HG02973 (cell line): Measurements from ENCODE around the gene HEXA.

ENCODE experiments used
- ATAC-seq: cut with Tn5 transposase; IDR thresholded peaks from one replicate; pipeline ENCODE4 v1.9.1; 2021; ENCODE audit warnings: moderate library complexity; ENCODE audit not compliant: unreplicated experiment

Gene HEXA

DNA sequence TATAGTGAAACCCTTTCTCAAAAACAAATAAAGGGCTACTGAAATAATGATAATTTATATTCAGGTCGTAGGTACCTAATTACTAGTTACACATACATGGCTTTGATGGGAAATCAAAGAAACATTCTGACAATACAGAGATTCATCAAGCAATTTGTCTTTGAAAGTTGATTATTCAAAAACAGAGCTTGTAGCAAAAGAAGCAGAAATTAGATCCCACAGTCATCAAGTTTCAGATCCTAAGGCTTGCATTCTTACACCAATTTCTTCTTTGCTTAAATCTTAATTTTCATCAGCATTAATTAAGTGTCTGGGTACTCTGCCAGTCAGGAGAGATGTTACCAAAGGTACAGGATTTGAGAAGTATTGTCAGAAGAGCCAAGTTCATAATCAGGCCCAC lies 1.5 kb upstream of the HEXA start:
- ATAC-seq: no peak

DNA sequence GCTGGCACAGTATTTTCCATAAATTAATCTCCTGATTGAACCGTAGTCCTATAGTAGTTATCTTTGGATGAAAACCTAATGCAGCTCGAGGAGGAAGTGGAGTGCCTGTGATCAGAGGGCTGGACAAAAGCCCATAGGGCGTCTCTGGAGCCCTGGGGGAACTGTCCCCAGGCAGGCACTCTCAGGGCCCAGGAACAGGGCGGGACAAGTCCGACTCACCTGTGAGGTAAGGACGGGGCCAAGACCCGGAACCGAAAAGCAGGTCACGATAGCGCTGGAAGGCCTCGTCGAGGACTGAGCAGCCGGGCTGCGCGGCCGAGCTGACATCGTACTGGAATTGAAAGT lies 341 bp downstream of the HEXA start:
- peak; percentile 37 for ATAC-seq

DNA sequence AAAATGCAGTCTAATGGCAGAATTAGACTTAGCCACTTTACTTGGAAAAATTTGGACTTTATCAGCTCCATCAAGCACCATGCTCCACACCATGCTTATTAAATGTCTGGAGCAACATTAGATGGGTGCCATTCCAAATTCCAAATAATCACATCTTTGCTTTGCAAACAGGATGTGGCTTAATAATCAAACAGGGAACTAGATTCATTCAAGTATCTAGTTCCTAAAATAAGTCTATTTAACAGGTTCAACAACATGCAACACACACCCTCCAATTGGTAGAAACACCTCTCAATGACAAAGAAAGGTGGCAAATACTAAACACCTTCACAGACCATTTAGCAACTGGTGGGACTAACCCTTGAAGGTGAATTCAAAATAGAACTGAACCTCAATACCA lies 3.5 kb downstream of the HEXA start:
- no peak for ATAC-seq

DNA sequence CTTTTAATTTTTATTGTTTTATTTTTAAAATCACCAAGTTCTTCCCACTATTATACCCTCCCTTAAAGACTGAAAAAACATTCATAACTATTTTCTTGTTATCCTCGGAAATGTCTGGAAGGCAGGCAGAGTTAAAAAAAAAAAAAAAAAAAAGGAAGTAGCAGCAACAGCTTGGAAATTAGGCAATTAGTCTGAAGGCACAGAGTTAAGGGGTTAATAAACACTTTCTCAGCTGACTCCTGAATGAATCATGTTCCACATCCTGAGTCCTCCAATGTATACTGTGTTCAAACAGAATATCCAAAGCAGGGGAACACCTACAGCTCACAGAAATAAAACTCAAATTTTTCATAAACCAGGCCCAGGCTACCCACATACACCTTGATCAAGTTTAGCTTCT lies 5.8 kb downstream of the HEXA start:
- ATAC-seq: no peak

DNA sequence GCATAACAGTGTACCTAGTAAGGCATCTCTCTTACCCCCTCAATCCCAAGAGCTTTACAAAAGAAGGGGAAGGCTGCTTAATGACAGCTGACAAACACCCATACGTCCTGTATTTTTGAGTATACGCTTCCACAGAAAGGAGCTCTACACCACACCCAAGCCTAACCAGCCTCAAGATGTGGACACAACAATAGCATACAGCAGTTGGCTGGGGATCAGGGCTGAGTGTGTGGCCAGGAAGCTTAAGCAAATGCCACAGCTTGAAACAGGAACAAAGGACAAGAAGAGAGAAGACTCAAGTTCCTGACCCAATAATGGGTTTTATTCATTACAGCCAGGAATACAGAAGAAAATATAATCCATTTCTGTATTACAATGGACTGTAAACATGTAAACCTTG lies 6.9 kb downstream of the HEXA start:
- ATAC-seq: no peak

DNA sequence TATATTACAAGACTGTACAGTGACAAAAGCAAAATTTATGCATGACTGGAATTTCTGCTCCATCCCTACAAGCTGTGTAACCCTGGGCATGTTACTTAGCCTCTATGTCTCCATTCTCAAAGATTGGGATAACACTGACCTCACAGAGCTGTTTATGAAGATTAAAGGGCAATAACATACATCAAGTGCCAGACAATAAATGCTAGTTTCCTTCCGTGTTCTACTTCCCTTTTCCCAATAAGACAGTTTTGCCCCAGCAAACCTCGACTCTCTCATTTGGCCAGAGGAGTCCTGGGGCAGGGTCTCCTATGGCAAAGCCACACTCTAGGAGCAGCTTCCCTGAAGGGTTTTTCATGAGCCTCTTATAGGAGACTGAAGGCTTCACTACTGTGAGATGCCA lies 7.5 kb downstream of the HEXA start:
- ATAC-seq: no peak

DNA sequence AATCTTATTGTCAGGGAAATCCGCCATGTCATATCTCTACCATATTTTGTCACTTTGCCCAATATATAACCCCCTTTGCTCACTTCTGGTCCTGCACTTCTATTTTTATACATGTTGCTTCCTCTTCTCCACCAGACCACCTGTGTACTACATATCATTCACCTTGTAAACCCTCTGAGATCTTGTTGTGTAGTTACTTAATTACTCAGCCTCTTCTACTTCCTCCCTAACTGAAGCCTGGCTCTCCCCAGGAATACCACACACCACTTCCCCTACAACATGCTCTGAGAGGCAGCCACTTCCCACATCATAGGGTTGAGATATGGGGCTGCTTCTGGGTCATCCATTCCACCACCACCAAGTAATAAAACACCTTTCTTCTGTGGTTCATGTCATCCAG lies 10.0 kb downstream of the HEXA start:
- ATAC-seq: peak; percentile 82

DNA sequence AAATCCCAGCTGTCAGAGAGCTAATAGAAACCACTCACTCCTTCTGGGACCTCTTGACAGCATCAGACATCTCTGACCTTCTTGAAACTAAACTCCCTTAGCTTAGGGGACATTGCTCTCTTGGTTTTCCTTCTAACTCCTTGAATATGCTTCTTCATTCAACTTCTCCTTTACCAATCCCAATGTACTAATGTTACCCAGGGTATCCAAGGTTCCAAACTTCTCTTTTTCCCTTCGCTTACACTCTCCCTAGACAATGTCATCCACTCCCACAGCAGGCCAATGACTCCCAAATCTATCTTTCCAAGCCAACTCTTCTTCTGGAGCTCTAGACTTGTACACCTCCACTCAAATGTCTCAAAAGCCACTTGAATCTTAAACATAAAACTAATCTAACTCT lies 14.6 kb downstream of the HEXA start:
- no peak for ATAC-seq

DNA sequence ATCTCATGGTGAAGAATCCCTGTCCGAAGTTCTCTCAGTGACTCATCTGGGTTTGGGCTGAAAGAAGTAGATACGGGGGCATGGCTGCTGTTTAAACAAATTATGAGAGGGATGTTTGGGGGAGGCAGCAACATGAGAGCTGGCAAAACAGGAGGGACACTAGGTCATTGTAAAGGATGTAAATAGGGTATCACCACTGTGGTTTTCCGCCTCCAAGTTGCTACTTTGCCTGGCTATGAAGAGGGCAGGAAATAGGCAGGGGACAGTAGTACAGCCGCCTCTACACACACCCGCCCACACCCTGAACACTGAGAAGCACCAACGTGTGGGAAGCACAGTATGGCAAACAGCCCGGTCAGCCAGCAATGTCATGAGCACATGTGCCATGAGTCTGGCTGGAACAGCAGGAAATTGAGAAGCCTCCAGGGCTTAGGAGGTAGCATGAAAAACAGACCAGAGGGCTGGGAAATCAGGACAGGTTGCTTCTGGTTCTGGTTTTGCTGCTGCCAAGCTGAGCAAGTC lies 17.1 kb downstream of the HEXA start:
- ATAC-seq: no peak

DNA sequence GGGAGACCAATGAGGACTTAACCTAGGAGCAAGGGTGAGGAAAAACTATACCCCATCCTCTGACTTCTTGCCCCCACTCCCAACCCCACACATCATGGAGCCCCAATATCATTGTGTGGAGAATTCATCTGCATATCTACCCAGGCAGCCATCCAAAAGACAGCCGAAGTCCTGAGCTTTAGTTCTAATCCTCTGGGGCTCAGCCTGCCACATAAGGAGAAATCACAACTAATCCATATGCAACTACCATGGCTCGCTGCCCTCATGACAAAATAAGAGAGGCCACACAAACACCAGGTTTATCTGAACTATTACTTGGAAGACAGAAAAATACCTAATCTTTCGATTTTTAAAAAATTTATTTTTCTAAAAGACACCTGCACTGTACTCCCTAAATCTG lies 17.7 kb downstream of the HEXA start:
- ATAC-seq: no peak

DNA sequence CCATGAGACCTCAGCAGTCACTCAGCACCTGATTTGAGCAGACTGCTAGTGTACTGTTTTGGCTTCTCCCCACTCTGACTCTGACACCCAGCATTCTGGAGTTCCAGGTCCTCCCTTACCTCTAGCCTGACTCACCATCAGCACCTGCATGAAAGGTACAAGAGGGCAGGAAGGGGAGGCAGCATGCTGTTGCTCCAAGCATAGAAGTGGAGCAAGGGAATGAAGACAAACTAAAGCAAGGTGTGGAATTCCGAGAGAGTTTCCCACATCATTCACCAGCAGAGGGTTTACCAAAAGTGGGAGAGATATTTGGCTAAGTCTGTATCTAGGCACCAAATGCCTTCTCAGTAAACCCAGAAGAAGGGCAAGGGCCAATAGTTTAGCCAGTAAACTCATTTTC lies 21.3 kb downstream of the HEXA start:
- no peak for ATAC-seq

DNA sequence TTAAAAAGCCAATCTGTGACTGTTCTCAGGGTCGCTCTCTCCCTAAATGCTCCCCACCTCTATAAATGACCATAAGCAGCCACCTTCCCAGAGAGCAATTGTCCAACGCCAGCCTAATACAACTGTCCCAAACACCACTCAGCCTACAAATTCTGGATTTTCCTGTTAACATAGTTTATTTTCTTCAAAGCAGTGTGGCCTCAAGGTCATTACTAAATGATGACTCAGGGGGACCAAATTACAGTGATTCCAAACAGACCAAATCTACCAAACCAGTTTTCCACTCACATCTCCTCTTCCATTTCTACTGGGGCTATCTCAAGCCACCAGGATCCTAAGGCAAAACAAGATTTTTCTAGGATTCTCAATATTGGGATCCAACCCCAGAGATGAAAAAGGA lies 22.5 kb downstream of the HEXA start:
- ATAC-seq: no peak

DNA sequence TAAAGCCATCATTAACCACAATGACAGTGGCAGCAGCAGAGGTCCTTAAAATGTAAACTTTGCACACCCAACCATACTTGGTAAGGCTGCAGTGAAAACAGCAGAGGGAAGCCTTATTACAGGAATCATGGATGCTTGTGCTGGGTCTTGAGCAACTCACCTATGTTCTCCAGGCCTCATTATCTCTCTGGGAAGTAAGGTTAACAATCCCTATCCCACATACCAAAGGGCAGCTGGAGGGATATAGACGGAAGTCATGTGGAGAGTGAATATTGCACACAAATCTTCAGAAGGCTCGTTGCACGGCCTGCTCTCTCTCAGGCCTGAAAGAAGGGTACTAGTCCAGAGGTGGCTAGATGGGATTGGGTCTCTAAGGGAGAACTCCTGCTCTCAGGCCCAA lies 30.0 kb downstream of the HEXA start:
- no peak for ATAC-seq

DNA sequence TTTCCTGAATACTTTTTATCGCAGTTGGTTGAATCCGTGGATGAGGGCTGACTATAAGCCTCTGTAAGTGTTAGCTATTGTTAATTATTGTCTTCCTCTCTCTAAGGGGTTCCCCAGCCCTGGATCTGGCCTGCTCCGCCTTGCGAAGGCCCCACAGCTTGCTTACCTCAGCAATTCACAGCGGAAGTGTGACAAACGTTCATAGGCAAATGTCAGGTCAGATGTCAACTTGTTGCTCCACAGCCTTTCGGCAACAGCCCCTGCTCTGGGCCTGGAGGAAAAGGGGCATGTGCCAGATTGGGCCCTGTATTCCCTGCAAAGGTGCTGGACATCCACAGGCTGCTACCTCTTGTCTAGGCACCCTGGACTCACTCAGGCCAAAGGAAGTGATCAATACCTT lies 30.5 kb downstream of the HEXA start:
- ATAC-seq: no peak

DNA sequence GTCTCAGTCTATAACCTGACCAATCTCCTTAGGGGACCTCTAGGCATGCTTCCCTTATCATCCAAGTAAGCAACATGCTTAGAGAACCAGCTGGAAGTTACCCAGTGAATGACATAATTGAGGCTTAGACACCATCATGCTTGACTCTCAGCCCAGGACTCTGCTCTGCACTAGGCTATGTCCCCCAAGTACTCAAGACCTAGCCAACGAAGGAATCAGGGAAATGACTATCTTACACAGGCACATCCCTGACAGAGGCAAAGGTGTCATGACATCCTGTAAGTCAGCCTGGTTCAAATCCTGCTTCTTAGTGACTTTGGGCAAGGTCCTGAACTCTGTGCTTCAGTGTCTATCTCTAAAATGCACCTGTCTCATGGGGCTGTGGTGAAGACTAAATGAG lies 31.2 kb downstream of the HEXA start:
- no peak for ATAC-seq

DNA sequence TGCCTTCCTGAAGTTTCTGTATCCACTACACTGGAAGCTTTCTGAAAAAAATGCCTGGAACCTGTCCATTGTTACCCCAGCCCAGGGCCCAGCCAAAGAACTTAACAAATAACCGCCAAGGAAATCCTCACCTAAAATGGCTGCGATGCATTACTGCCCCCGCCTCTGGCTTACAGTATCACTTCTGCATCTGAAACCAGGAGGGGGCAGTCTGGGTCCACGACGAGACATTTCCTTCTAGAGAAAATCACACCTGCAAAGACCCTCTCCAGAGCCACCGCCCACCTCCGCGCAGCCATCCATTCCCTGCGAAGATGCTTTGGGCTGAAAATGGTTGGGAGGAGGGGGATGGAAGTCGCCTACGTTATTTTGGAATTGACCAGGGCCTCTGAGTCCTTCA lies 33.4 kb downstream of the HEXA start:
- no peak for ATAC-seq

DNA sequence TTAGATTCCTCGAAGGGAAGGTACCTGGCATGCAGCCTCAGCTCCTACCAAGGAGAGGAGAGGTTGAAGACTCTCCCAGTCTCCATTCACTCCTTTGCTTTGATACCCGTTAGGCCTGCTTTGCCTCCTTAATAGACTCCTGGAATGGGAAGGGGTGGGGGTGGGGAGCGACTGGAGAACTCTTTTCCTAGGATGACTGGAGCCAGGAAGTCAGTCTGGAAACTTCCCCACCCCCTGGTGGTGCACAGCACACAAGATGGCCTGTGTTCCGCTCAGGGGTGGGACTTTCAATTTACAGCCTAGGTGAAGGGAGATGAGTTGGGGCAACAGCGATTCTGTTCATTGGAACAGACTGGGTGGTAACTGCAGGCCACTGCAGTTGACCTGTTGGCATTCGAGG lies 34.5 kb downstream of the HEXA start:
- no peak for ATAC-seq

DNA sequence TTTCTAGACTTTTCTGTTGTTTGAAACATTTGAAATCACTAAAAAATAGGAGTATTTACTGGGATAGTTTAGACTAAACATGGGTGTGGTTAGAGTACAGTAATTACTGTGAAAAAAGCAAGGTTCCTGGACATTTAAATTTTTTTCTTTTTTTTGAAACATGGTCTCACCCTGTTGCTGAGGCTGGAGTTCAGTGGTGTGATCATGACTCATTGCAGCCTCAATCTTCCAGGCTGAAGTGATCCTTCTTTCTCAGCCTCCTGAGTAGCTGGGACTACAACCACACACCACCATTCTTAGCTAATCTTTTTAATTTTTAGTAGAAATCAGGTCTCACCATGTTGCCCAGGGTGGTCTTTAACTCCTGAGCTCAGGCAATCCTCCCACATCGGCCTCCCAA lies 35.4 kb downstream of the HEXA start:
- ATAC-seq: no peak

DNA sequence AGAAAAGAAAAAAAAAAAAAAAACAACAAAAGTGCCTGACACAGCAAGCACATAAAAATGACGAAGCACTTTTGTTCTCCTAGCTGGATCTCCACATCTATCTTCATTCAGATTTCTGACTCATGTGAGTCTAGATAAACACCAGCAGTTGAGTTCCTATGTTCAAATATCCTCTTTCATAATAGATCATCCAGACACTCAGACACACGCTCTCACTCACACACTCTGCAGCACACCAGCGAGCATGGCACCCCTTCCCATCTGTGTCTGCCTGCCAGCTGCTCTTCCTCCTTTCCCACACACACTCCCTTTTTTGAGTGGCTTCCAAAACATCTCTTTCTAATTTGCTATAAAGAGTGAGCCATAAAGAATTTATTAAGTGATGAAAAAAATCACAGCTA lies 36.0 kb downstream of the HEXA start:
- no peak for ATAC-seq

DNA sequence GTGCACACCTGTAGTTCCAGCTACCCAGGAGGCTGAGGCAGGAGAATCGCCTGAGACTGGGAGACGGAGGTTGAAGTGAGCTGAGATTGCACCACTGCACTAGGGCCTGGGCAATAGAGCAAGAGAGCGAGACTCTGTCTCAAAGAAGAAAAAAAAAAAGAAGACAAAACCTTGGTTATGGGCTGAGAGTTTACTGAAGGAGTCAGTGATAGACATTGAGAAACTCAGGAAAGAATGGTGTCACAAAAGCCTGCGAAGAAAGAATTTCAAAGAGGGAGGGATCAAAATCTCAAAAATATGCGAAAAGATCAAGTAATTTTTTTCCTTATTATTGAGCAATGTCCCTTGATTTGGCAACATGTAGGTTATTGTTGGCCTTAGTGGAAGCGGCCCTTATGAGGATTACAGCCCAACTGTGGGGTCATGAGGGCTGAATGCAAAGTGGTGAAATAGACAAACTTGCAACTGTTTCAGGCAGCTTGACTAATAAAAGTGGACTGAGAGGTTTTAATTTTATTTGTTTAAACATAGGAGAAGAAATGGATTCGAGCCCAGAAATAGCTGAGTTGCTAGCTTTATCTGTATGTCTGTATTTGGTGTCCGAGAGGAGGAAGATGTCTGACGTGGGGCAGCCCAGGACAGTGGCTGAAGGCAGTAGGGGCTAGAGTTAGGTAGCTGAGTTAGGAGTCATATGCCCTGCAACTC lies 37.0 kb downstream of the HEXA start:
- no peak for ATAC-seq

DNA sequence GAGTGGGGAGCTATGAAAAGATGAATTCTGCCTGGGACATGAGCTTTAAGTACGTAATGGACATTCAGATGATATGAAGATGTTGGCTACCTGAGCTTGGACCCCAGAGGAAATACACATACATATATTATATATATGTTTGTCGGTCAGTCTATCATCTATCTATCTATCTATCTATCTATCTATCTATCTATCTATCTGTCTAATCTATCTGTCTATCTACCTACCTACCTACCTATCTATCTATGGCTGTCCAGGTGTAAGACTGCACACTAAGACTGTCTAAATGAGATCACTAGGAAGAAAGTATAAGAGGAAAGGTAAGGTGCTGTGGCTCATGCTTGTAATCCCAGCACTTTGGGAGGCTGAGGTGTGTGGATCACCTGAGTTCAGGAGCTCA lies 37.7 kb downstream of the HEXA start:
- ATAC-seq: no peak

DNA sequence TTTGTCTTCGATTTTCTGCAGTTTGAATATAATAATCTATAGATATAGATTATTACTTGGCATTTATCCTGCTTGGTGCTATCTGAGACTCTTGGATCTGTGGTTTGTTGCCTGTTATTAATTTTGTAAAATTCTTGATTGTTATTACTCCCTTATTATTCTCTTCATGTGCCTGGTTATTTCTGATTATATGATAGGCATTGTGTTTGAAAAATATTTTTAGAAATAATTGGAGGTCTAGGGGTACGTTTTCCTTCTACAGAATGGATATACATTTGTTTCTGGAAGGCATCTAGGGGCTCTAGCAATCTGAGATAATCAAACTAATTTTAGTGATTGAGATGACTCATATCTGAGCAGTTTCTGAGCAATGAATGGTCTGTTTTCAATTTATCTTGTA lies 41.0 kb downstream of the HEXA start:
- ATAC-seq: no peak

DNA sequence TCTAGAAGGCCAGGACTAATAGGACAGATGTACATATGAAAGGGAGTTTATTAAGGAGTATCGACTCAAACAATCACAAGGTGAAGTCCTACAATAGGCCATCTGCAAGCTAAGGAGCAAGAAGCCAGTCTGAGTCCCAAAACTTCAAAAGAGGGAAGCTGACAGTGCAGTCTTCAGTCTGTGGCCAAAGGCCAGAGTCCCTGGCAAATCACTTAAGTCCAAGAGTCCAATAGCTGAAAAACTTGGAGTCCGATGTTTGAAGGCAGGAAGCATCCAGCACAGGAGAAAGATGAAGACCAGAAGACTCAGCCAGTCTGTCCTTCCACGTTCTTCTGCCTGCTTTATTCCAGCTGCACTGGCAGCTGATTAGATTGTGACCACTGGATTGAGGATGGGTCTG lies 44.8 kb downstream of the HEXA start:
- no peak for ATAC-seq
